Neural progenitor cell (in vitro differentiated cells): ENCODE results near the gene C1orf56.

Experiments
- EZH2 ChIP-seq: fragments of 200-600 bp; sonication (generic); IDR thresholded peaks from 2 replicates; pipeline ENCODE4 v1.6.1; 2017; ENCODE audit warnings: antibody characterized with exemption, mild to moderate bottlenecking, moderate library complexity
- EZH2phosphoT487 ChIP-seq: fragments of 200-600 bp; sonication (generic); IDR thresholded peaks from 2 replicates; pipeline ENCODE4 v1.6.1; 2017; ENCODE audit warnings: antibody characterized with exemption
- TF ChIP-seq, protein P1 (sequence below): fragments of 200-600 bp; sonication (generic); IDR thresholded peaks from 2 replicates; pipeline ENCODE4 v1.5.1; 2017; ENCODE audit warnings: antibody characterized with exemption, mild to moderate bottlenecking

GRCh38 chr1:151056149-151056548, 8.6 kb downstream of the C1orf56 start:
- TF ChIP-seq, protein P1, sequence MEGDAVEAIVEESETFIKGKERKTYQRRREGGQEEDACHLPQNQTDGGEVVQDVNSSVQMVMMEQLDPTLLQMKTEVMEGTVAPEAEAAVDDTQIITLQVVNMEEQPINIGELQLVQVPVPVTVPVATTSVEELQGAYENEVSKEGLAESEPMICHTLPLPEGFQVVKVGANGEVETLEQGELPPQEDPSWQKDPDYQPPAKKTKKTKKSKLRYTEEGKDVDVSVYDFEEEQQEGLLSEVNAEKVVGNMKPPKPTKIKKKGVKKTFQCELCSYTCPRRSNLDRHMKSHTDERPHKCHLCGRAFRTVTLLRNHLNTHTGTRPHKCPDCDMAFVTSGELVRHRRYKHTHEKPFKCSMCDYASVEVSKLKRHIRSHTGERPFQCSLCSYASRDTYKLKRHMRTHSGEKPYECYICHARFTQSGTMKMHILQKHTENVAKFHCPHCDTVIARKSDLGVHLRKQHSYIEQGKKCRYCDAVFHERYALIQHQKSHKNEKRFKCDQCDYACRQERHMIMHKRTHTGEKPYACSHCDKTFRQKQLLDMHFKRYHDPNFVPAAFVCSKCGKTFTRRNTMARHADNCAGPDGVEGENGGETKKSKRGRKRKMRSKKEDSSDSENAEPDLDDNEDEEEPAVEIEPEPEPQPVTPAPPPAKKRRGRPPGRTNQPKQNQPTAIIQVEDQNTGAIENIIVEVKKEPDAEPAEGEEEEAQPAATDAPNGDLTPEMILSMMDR, result no peak
- TF ChIP-seq EZH2 (no peak), EZH2phosphoT487 (no peak)
